GM10266 (cell line): ENCODE measurements around the gene GPC5.

Experiments used
- DNase-seq: peaks from one replicate; pipeline ENCODE4 v3.0.0; 2012; ENCODE audit errors: extremely low spot score
- CTCF ChIP-seq: IDR thresholded peaks from 2 replicates; pipeline ENCODE4 v1.5.1; 2012; ENCODE audit warnings: mild to moderate bottlenecking, low read depth; ENCODE audit not compliant: control insufficient read depth, insufficient read depth; ENCODE audit errors: missing control alignments

Gene GPC5

GRCh38 chr13:92830821-92831220 is 1432.4 kb downstream of the GPC5 start:
- DNase-seq = no peak
- TF ChIP-seq CTCF = no peak

GRCh38 chr13:92833071-92833470 is 1434.7 kb downstream of the GPC5 start:
- no peak for TF ChIP-seq CTCF
- DNase-seq = no peak

GRCh38 chr13:92836171-92836570 is 1437.8 kb downstream of the GPC5 start:
- no peak for TF ChIP-seq CTCF
- no peak for DNase-seq

GRCh38 chr13:92838786-92839185 is 1440.4 kb downstream of the GPC5 start:
- no peak for TF ChIP-seq CTCF
- DNase-seq = no peak

GRCh38 chr13:92842145-92842544 is 1443.7 kb downstream of the GPC5 start:
- TF ChIP-seq CTCF = no peak
- no peak for DNase-seq

- TF ChIP-seq CTCF = no peak
- no peak for DNase-seq
Observed at GRCh38 chr13:92843549-92843948, 1445.1 kb downstream of the GPC5 start.

GRCh38 chr13:92849381-92849780 is 1451.0 kb downstream of the GPC5 start:
- no peak for TF ChIP-seq CTCF

More at GRCh38 chr13:92849381-92849780, 1451.0 kb downstream of the GPC5 start:
- DNase-seq = no peak
